Heart left ventricle (tissue), 16 donors: ENCODE measurements around the gene CCL13. TPM values are rescaled to one million over a fixed set of nuclear protein-coding genes. Genes with fewer than 3 reads are reported as not detected.
A peak's percentile ranks its signal among the peaks of the same experiment; 100 is the strongest.

Source experiments
- ATAC-seq, 4 donors: fragments of 200-7000 bp; cut with Tn5 transposase; one replicate each; pipeline ENCODE4 v1.9.1; 2020 to 2022; ENCODE audit warnings: moderate library complexity in 4 of 4, mild to moderate bottlenecking in 3 of 4, moderate number of reproducible peaks in 1 of 4
- DNase-seq, 5 donors: peaks; one replicate each; pipeline ENCODE4 v3.0.0-alpha.2; 2020
- H3K27ac ChIP-seq, 12 donors: fragments of 200-600 bp; sonication (generic) in 4 of 12; one replicate each; pipeline versions ENCODE4 v1.5.0 to v1.8.0; 2016 to 2022; ENCODE audit warnings: mild to moderate bottlenecking in 2 of 12
- H3K27me3 ChIP-seq, 9 donors: fragments of 200-600 bp; sonication (generic) in 2 of 9; one replicate each; pipeline versions ENCODE4 v1.5.1 to v1.8.0; 2016 to 2022; ENCODE audit warnings: mild to moderate bottlenecking in 3 of 9
- H3K36me3 ChIP-seq, 9 donors: fragments of 200-600 bp; sonication (generic) in 2 of 9; one replicate each; pipeline versions ENCODE4 v1.5.0 to v1.8.0; 2018 to 2022; ENCODE audit warnings: mild to moderate bottlenecking in 2 of 9
- H3K4me1 ChIP-seq, 12 donors: fragments of 200-600 bp; sonication (generic) in 4 of 12; one replicate each; pipeline versions ENCODE4 v1.5.0 to v1.8.0; 2016 to 2022; ENCODE audit warnings: mild to moderate bottlenecking in 3 of 12
- H3K4me3 ChIP-seq, 12 donors: fragments of 200-600 bp; sonication (generic) in 4 of 12; one replicate each; pipeline versions ENCODE4 v1.5.0 to v1.8.0; 2017 to 2022; ENCODE audit warnings: mild to moderate bottlenecking in 9 of 12, moderate library complexity in 4 of 12
- H3K9me3 ChIP-seq, 12 donors: fragments of 200-600 bp; sonication (generic) in 4 of 12; one replicate each; pipeline versions ENCODE4 v1.5.0 to v1.8.0; 2016 to 2022; ENCODE audit warnings: mild to moderate bottlenecking in 1 of 12
- POLR2A ChIP-seq, 2 donors: fragments of 450-650 bp; IDR thresholded peaks; one replicate each; pipeline ENCODE4 v1.6.1; 2017; ENCODE audit warnings: antibody characterized with exemption in 2 of 2, mild to moderate bottlenecking in 2 of 2, moderate library complexity in 2 of 2
- WGBS, 4 donors: extraction: QIAGEN DNeasy Blood & Tissue Kit in 2 of 4; methylation state at CpG; one replicate each; pipeline versions ENCODE4 v1.1.5 to v1.1.7; 2013 to 2018; 5-methylcytosine and 5-hydroxymethylcytosine counted together
- intact Hi-C, 10 donors: fragments of 100-400 bp; cut with DNase I; formaldehyde crosslinking; loops; one replicate each; pipeline versions ENCODE4 v1.11.1 to v1.14.2; 2022
- long read RNA-seq, 3 donors: library from polyadenylated mRNA; unstranded; transcript quantifications; one replicate each; pipeline ENCODE4 v2.0.0, GENCODE V29; 2020 to 2021
- polyA plus RNA-seq, 2 donors: library from polyadenylated mRNA; stranded (reverse); fragments of 200-250 nt; gene quantifications; one replicate each; pipeline ENCODE4 v1.2.3, GENCODE V29; 2013
- total RNA-seq, 9 donors: library from RNA; depleted of rRNA in 2 of 9; stranded (reverse); fragments of >200 nt in 2 of 9; fragmentation: NEBNext Ultra II Directional in 3 of 9; extraction: Animal tissue kit (Norgen Biotek cat#: 25700) in 3 of 9; gene quantifications; one replicate each; pipeline versions ENCODE4 v1.1.0 to v1.2.4, GENCODE V29; 2016 to 2023
- TF ChIP-seq, protein P1 (sequence below), 12 donors: fragments of 200-600 bp; sonication (generic) in 4 of 12; IDR thresholded peaks; one replicate each; pipeline versions ENCODE4 v1.5.0 to v1.8.0; 2018 to 2022; ENCODE audit warnings: antibody characterized with exemption in 12 of 12, mild to moderate bottlenecking in 5 of 12
- donor health status: ischemic (EF 13 %, LVEDD 7.1; RV severe dilation, severe dysfunction).
- donor health status: healthy with polysubstance abuse.
- donor health status: DM: no; HTN: yes; CAD: no.
- donor health status: DM: no; HTN: no; CAD: no.
- donor health status: ischemic (EF 25% LVEDD 6.9; RV normal size, moderate dysfunction).
- donor health status: ischemic (EF 25% LVEDD 5.7; RV mildly dilated, moderate dysfunction).
- donor health status: healthy.
- donor health status: DM: yes; HTN: yes; CAD: no.
- donor health status: ischemic (EF 35%, LVEDD 5.7; RV mildly dilated, moderate dysfunction).
- donor health status: nonischemic (EF 11% LVEDD 7.7; RV severe dilation, severe dysfunction).
- donor health status: DM: yes; HTN: yes; CAD: no.
- donor health status: PGD.
- donor health status: ischemic (EF 29% LVEDD 5.4; RV normal size, mild dysfunction).
- donor health status: nonischemic (EF 23%, LVEDD 6.1; RV moderate dilation, normal function).

The CCL13 gene
- 10 to 100 TPM in 1 of 9 donors, 1 to 10 TPM in 3, under 1 TPM in 3, not detected in 2; 0.29 to 98.0 (median 1.2) TPM for total RNA-seq
- polyA plus RNA-seq = 1 to 10 TPM in 1 of 2 donors, under 1 TPM in 1; 0.36 to 1.1 TPM
- long read RNA-seq, donor 1 = 0 reads
- long read RNA-seq, donor 2 = 0 reads
- long read RNA-seq, donor 3 = 0 reads

DNA sequence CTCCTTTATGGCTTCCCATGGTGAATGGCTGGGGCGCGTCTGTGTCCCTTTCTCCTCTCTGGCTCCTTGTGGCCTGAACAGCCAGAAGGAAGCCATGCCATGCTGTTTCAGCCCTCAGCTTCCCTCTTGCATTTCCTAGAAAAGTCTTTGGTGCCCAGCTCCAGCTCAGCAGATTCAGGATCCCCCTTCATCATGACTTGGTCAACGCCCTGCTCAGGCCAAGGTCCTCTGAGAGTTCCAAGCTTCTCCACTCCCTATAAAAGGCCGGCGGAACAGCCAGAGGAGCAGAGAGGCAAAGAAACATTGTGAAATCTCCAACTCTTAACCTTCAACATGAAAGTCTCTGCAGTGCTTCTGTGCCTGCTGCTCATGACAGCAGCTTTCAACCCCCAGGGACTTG lies at the start of gene CCL13:
CCL13 (plus strand) TSS at position 287 of the 400 bp plus-strand sequence; CDS start at position 334, 47 bp downstream.
- peak in 1 of 4 donors; percentile 50 for ATAC-seq
- peak within 1 kb of the TSS in 1 of 12 donors; percentile 31 for H3K4me3 ChIP-seq
- 87 to 94% (median 90%) methylated on average over 5 of the region's 5 CpGs for WGBS, 4 donors
- intact Hi-C loops = loop anchor here in 3 of 10 donors (2.0 to 5.0 kb wide), 2 partner anchors 49 to 155 kb away; no protein-coding TSS in a partner anchor
- H3K9me3 ChIP-seq = peaks cover 0 to 11% (median 0%) of the 10 kb centered on the region in 12 donors
- peak within 1 kb of the TSS in 1 of 12 donors; percentile 65 for H3K27ac ChIP-seq
- no peak for TF ChIP-seq POLR2A (IDR thresholded peaks at IDR 0.05)
- TF ChIP-seq, protein P1, sequence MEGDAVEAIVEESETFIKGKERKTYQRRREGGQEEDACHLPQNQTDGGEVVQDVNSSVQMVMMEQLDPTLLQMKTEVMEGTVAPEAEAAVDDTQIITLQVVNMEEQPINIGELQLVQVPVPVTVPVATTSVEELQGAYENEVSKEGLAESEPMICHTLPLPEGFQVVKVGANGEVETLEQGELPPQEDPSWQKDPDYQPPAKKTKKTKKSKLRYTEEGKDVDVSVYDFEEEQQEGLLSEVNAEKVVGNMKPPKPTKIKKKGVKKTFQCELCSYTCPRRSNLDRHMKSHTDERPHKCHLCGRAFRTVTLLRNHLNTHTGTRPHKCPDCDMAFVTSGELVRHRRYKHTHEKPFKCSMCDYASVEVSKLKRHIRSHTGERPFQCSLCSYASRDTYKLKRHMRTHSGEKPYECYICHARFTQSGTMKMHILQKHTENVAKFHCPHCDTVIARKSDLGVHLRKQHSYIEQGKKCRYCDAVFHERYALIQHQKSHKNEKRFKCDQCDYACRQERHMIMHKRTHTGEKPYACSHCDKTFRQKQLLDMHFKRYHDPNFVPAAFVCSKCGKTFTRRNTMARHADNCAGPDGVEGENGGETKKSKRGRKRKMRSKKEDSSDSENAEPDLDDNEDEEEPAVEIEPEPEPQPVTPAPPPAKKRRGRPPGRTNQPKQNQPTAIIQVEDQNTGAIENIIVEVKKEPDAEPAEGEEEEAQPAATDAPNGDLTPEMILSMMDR (IDR thresholded peaks at IDR 0.05) = no peak
- peak in 1 of 5 donors; percentile 36 for DNase-seq
- H3K36me3 ChIP-seq = no peaks in the 10 kb centered on the region
- H3K27me3 ChIP-seq = no peaks in the 10 kb centered on the region
- peaks cover 0 to 28% (median 1%) of the 10 kb centered on the region in 12 donors for H3K4me1 ChIP-seq

DNA sequence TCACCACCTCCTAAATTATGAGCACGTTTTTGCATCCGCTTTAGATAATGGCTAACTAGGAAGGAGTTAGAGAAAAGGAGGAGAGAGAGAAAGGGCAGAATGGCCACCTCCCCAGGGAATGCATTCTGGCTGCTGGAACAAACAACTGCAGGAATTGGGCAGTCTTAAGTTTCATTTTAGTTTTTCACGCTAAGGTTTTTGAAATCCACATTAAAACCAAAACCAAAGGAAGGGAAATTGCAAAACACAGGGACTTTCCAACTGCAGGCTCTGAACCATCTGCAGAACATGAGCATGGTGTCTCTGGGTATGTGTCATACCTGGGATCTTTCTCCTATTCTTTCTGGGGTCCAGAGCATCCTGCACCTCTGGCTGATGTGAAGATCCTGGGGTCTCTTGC lies 49.2 kb upstream of the CCL13 start:
- Histone ChIP-seq H3K27ac (peak overlapping the region in 8 of 12 donors; percentile 1 to 72 (median 18)), H3K4me1 (peaks cover 0 to 50% (median 18%) of the 10 kb centered on the region in 12 donors), H3K36me3 (no peaks in the 10 kb centered on the region), H3K4me3 (no peak overlapping the region), H3K27me3 (no peaks in the 10 kb centered on the region), H3K9me3 (no peaks in the 10 kb centered on the region)
- DNase-seq = peak in 1 of 5 donors; percentile 55
- TF ChIP-seq, protein P1 (IDR thresholded peaks at IDR 0.05) = no peak
- no peak for TF ChIP-seq POLR2A (IDR thresholded peaks at IDR 0.05)
- ATAC-seq = peak in 2 of 4 donors; percentile 34 to 38
- intact Hi-C loops = loop anchor here in 9 of 10 donors (2.0 to 10.0 kb wide), 7 partner anchors 50 to 106 kb away; partner anchors contain the start of genes CCL1 (in 3 of the 9) and CCL13 (in 2 of the 9)
- 26 to 42% (median 36%) methylated on average over 3 of the region's 3 CpGs for WGBS, 4 donors

DNA sequence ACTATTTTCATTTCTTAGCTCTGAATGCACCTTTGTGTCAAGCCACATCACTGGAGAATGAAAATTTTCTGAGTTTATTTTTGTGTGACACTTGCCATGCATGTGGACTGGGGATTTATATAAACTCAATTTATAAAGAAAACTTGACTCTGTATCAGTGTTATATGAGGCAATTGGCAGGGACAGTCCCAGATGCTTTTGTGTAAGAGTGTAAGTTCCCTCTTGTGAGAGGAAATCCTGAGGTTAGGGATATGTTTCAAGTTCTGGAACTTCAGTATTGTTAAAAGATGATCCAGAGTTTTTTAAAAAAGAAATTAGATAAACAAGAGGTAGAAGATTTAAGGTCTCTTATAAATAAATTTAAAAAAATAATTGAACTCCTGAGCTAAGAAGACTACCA lies 47.9 kb upstream of the CCL13 start:
- TF ChIP-seq POLR2A (IDR thresholded peaks at IDR 0.05) = no peak
- TF ChIP-seq, protein P1 (IDR thresholded peaks at IDR 0.05) = no peak
- Histone ChIP-seq H3K4me1 (peaks cover 0 to 52% (median 23%) of the 10 kb centered on the region in 12 donors), H3K9me3 (no peaks in the 10 kb centered on the region), H3K36me3 (no peaks in the 10 kb centered on the region), H3K27ac (peak overlapping the region in 1 of 12 donors; percentile 72), H3K4me3 (no peak overlapping the region), H3K27me3 (no peaks in the 10 kb centered on the region)
- intact Hi-C loops = loop anchor here in 6 of 10 donors (5.0 to 10.0 kb wide), 4 partner anchors 49 to 74 kb away; partner anchors contain the start of genes CCL1 (in 3 of the 6) and CCL13 (in 2 of the 6)
- DNase-seq = no peak
- ATAC-seq = no peak

DNA sequence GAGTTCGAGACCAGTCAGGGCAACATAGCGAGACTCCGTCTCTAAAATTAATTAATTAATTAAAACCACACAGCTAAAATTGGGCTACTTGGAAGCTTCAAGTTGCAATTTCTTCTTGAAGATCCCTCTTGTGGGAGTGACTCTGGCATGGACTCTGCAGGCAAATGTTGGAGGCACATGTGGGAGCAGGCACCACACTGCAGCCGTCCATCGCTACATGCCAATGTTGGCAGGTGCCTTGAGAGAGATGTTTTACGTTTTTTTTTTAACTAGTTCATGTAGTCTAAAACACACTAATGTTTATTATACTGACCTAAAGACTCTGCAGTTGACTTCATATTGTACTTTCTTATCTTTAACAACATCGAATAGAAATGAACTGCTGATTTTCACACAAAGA lies 45.0 kb upstream of the CCL13 start:
- intact Hi-C loops = no loop called here
- Histone ChIP-seq H3K27ac (peak overlapping the region in 2 of 12 donors; percentile 26 to 37), H3K27me3 (no peaks in the 10 kb centered on the region), H3K36me3 (no peaks in the 10 kb centered on the region), H3K4me3 (no peak overlapping the region), H3K4me1 (peaks cover 0 to 67% (median 30%) of the 10 kb centered on the region in 12 donors), H3K9me3 (no peaks in the 10 kb centered on the region)
- TF ChIP-seq, protein P1 (IDR thresholded peaks at IDR 0.05) = no peak
- TF ChIP-seq POLR2A (IDR thresholded peaks at IDR 0.05) = no peak
- ATAC-seq = no peak
- 79 to 89% (median 87%) methylated on average over 7 of the region's 7 CpGs for WGBS, 4 donors
- DNase-seq = no peak
